Skeletal muscle tissue (tissue), 4 donors: ENCODE data around the gene NUDT3. TPM values are rescaled to one million over a fixed set of nuclear protein-coding genes. Genes with fewer than 3 reads are reported as not detected.

ENCODE experiments used
- H3K27ac ChIP-seq: one replicate; pipeline ENCODE4 v1.7.0; 2013; ENCODE audit warnings: mild to moderate bottlenecking, low read depth, low read length, inconsistent platforms
- H3K27me3 ChIP-seq, 3 donors: one replicate each; pipeline ENCODE4 v1.7.0; 2013; ENCODE audit warnings: low read length in 3 of 3; ENCODE audit not compliant: control insufficient read depth in 3 of 3, insufficient read depth in 3 of 3
- H3K36me3 ChIP-seq, 3 donors: one replicate each; pipeline ENCODE4 v1.7.0; 2013; ENCODE audit warnings: low read length in 3 of 3; ENCODE audit not compliant: control insufficient read depth in 3 of 3, insufficient read depth in 3 of 3
- H3K4me1 ChIP-seq, 3 donors: one replicate each; pipeline ENCODE4 v1.7.0; 2013; ENCODE audit warnings: low read length in 3 of 3, mild to moderate bottlenecking in 3 of 3; ENCODE audit not compliant: control insufficient read depth in 3 of 3, insufficient read depth in 3 of 3
- H3K4me3 ChIP-seq, 3 donors: one replicate each; pipeline ENCODE4 v1.7.0; 2013; ENCODE audit warnings: low read length in 3 of 3
- H3K9ac ChIP-seq, 3 donors: one replicate each; pipeline ENCODE4 v1.7.0; 2013; ENCODE audit warnings: low read length in 3 of 3, mild to moderate bottlenecking in 3 of 3, moderate library complexity in 2 of 3, low read depth in 1 of 3
- H3K9me3 ChIP-seq, 3 donors: one replicate each; pipeline ENCODE4 v1.7.0; 2013; ENCODE audit warnings: low read length in 3 of 3; ENCODE audit not compliant: control insufficient read depth in 3 of 3
- total RNA-seq: library from RNA; depleted of rRNA; stranded (reverse); fragments of >200 nt; gene quantifications from one replicate; pipeline ENCODE4 v1.2.3, GENCODE V29; 2014
- donor health status: Osteomylitis.

The NUDT3 gene
- total RNA-seq = 28.7 TPM

DNA sequence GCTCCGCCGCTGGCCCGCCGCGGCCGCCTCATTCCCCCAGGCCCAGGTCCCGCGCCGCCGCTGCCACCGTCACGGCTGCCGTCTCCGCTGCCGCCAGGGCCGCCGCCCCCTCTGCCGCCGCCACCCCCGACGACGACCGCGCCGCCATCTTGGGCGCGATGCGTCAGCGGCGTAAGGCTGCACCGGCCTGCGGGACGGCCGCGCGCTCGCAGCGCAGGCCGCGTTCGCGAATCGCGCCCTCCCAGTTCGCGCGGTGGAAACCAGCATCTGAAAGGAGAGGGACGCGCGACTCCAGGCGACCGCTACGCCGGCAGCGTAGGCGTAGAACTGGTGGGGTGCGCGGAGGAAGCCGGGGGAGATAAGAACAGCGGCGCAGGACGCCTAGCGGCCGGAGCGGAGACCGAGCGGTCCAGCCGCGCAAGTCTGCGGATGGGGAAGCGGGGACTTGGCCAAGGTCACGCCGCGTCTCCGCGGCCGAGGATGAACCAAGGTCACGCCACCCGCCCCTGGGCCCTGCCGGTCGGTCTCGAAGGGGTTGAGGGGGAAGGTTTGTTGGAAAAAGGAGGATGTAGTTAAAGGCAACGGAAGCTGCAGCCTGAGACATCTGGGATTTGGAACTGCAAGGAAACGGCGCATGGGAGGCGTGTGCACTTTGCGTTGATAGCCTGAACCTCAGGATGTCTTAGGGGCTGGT, at the start of gene NUDT3:
Gene NUDT3 (minus strand): TSS at position 173 of the 694 bp plus-strand sequence. CDS start 307 bp downstream, outside the sequence.
- H3K27me3 ChIP-seq = no peaks in the 10 kb centered on the region
- H3K36me3 ChIP-seq = no peaks in the 10 kb centered on the region
- peak within 1 kb of the TSS; percentile 91 for H3K27ac ChIP-seq
- H3K4me3 ChIP-seq = peak within 1 kb of the TSS; percentile 87 to 89 (median 88)
- H3K4me1 ChIP-seq = peaks cover 27 to 35% (median 29%) of the 10 kb centered on the region in 3 donors
- peaks cover 0 to 2% (median 0%) of the 10 kb centered on the region in 3 donors for H3K9me3 ChIP-seq
- peak within 1 kb of the TSS; percentile 82 to 92 (median 92) for H3K9ac ChIP-seq

DNA sequence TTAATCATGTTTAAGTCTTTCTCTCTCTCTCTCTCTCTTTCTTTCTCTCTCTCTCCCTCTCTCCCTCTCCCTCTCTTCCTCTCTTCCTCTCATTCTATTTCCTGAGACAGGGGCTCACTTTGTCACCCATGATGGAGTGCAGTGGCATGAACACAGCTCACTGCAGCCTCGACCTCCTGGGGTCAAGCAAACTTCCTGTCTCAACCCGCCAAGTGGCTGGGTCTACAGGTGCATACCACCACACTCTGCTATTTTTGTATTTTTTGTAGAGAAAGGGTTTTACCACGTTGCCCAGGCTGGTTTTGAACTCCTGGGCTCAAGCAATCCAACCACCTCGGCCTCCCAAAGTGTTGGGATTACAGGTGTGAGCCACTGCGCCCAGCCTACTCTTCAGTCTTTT, 49.1 kb upstream of the NUDT3 start:
- no peaks in the 10 kb centered on the region for H3K36me3 ChIP-seq
- H3K4me3 ChIP-seq = no peak overlapping the region
- no peaks in the 10 kb centered on the region for H3K9me3 ChIP-seq
- H3K9ac ChIP-seq = no peak overlapping the region
- no peaks in the 10 kb centered on the region for H3K27me3 ChIP-seq
- H3K27ac ChIP-seq = no peak overlapping the region
- H3K4me1 ChIP-seq = no peaks in the 10 kb centered on the region

DNA sequence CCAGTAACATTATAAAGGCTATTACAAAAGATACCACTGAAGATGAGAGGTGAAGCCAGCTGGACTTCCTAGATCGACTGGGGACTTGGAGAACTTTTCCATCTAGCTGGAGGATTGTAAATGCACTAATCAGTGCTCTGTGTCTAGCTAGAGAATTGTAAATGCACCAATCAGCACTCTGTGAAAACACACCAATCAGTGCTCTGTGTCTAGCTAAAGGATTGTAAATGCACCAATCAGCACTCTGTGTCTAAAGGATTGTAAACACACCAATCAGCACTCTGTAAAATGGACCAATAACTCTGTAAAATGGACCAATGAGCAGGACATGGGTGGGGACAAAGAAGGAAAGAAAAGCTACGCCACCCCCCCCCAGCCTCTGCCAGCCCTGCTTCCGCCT, 47.0 kb upstream of the NUDT3 start:
- Histone ChIP-seq H3K4me3 (no peak overlapping the region), H3K4me1 (no peaks in the 10 kb centered on the region), H3K36me3 (no peaks in the 10 kb centered on the region), H3K9me3 (no peaks in the 10 kb centered on the region), H3K27me3 (no peaks in the 10 kb centered on the region), H3K9ac (no peak overlapping the region), H3K27ac (no peak overlapping the region)

DNA sequence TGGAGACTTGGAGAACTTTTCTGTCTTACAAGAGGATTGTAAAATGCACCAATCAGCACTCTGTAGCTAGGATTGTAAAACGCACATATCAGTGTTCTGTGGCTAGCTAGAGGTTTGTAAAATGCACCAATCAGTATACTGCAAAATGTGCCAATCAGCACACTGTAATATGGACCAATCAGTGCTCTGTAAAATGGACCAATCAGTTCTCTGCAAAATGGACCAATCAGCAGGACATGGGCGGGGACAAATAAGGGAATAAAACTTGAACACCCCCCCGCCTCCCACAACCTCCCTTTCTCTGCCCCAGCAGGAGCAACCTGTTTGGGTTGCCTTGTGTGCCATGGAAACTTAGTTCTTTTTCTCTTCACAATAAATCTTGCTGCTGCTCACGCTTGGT, 46.2 kb upstream of the NUDT3 start:
- no peaks in the 10 kb centered on the region for H3K27me3 ChIP-seq
- H3K9ac ChIP-seq = no peak overlapping the region
- no peak overlapping the region for H3K4me3 ChIP-seq
- no peaks in the 10 kb centered on the region for H3K36me3 ChIP-seq
- no peak overlapping the region for H3K27ac ChIP-seq
- no peaks in the 10 kb centered on the region for H3K9me3 ChIP-seq
- H3K4me1 ChIP-seq = no peaks in the 10 kb centered on the region

DNA sequence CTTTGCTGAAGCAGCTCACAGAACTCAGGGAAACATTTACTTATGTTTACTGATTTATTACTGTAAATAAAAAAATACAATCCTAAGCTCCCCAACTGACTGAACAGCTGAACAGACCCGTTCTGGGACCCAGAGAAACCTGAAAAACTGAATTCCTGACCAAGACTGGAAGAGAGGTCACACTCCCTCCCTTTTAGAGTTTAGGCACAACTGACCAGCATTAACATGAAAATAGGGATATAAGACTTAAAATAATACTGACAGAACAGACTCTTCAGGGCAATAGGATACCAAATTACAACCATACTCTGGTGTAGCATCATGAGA, 45.1 kb upstream of the NUDT3 start:
- H3K27ac ChIP-seq = no peak overlapping the region
- no peaks in the 10 kb centered on the region for H3K9me3 ChIP-seq
- no peaks in the 10 kb centered on the region for H3K36me3 ChIP-seq
- no peak overlapping the region for H3K9ac ChIP-seq
- H3K27me3 ChIP-seq = no peaks in the 10 kb centered on the region
- no peak overlapping the region for H3K4me3 ChIP-seq
- H3K4me1 ChIP-seq = no peaks in the 10 kb centered on the region

DNA sequence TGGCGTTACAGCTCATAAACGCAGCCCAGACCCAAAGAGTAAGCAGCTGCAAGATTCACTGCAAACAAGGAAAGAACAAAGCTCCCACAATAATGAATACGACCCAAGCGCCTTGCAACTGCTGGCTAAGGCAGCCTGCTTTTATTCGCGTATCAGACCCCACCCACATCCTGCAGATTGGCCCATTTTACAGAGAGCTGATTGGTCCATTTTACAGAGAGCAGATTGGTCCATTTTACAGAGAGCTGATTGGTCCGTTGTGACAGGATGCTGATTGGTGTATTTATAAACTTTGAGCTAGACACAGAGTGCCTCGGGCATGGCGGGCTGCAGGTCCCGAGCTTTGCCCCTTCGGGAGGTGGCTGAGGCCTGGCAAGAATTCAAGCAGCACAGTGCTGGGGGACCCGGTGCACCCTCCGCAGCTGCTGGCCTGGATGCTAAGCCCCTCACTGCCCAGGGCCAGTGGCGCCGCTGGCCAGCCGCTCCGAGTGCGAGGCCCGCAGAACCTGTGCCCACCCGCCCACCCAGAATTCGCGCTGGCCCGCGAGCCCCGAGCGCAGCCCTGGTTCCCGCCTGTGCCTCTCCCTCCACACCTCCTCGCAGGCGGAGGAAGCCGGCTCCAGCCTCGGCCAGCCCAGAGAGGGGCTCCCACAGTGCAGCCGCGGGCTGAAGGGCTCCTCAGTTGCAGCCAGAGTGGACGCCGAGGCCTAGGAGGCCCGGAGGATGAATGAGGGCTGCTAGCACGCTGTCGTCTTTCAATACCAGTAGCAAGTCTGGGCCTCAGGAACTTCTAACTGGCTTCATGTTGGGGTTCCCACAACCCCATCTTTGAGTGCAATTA, 44.6 kb upstream of the NUDT3 start:
- no peak overlapping the region for H3K9ac ChIP-seq
- H3K36me3 ChIP-seq = no peaks in the 10 kb centered on the region
- no peak overlapping the region for H3K27ac ChIP-seq
- H3K27me3 ChIP-seq = no peaks in the 10 kb centered on the region
- H3K4me1 ChIP-seq = no peaks in the 10 kb centered on the region
- no peaks in the 10 kb centered on the region for H3K9me3 ChIP-seq
- no peak overlapping the region for H3K4me3 ChIP-seq

DNA sequence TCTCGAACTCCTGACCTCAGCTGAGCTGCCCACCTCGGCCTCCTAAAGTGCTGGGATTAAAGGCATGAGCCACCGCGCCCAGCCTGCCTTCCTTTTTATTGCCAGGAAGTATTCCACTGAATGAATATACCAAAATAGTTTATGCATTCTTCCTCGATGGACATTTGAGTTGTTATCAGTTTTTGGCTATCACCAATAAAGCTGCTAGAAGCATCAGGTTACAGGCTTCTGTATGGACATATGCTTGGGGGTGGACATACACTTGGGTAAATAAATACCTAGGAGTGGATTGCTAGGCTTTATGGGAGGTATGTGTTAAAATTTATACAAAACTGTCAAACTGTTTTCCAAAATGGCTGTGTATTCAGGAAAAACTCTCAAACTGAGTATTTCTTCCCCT, 43.4 kb upstream of the NUDT3 start:
- Histone ChIP-seq H3K9ac (no peak overlapping the region), H3K4me1 (no peaks in the 10 kb centered on the region)

DNA sequence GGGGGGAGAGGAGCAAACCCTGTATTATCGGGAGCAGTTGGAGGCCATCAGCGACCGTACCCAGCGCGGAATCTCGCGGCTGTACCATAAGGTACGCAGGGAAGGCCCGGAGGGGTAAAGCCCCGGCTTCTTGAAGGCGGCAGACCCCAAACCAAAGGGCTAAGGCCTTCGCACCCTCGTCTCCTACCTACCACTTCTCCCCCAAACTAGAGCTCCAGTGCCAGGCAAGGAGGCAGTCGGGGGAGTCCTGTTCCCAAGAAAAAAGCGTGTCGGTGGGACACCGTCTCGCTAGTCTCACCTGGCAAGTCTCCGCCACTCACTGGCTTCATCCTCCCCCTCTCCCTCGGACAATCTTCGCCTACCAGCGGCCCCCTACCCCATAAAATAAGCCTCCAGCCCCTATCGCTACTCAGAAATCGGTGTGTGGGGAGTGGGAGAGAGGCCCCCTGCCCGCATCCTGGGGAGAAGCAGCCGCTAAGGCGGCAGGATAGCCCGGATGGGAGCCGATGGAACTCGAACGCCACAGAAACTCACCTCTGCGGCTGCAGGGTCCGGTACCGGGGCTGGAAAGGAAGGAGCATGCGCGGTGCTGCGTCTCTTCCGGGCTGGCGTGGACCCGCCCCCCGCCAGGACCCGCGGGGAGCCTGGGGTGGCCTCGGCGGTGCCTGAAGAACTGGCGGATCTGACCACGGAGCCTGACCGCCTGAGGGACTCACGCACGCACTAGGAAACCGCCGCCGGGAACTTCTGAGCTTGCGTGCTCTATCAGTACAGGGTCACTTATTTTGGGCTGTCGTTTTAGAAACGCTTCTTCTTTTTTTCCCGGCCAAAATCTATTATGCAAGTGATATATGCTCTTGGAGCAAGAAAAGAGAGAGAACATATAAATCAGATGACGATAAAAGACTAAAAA, 33.3 kb upstream of the NUDT3 start, which contains the start of gene RPS10:
Gene RPS10 (minus strand): TSS at position 572 of the 913 bp plus-strand sequence. CDS start 848 bp downstream, outside the sequence.
- peaks cover 12 to 21% (median 12%) of the 10 kb centered on the region in 3 donors for H3K4me1 ChIP-seq
- peaks cover 32 to 38% (median 36%) of the 10 kb centered on the region in 3 donors for H3K36me3 ChIP-seq
- H3K9ac ChIP-seq = peak within 1 kb of the TSS; percentile 97 to 100 (median 98)
- H3K9me3 ChIP-seq = no peaks in the 10 kb centered on the region
- H3K4me3 ChIP-seq = peak within 1 kb of the TSS; percentile 86 to 94 (median 90)
- peak within 1 kb of the TSS; percentile 84 for H3K27ac ChIP-seq
- no peaks in the 10 kb centered on the region for H3K27me3 ChIP-seq

More for the DNA sequence above, 43.4 kb upstream of the NUDT3 start:
- Histone ChIP-seq H3K27me3 (no peaks in the 10 kb centered on the region), H3K4me3 (no peak overlapping the region), H3K27ac (no peak overlapping the region), H3K9me3 (no peaks in the 10 kb centered on the region), H3K36me3 (no peaks in the 10 kb centered on the region)

DNA sequence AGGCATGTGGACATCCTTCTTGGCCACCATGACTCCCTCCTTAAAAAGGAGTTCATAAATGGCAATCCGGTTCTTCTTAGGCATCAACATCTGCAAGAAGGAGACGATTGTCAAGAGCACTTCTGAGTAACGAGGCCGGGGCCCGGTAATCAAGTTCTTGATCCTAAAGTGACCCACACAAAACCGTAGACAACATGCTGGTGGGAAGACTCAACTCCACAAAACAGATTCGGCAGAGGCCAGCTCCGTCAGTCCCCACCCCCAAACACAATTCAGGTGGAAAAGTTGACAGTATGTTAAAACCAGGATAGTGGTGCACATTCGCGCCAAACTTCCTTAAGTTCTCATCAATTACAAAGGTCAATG, 32.6 kb upstream of the NUDT3 start:
- no peaks in the 10 kb centered on the region for H3K9me3 ChIP-seq
- H3K27ac ChIP-seq = peak overlapping the region; percentile 84
- H3K4me3 ChIP-seq = peak overlapping the region; percentile 86 to 94 (median 90)
- no peaks in the 10 kb centered on the region for H3K27me3 ChIP-seq
- peaks cover 37 to 43% (median 40%) of the 10 kb centered on the region in 3 donors for H3K36me3 ChIP-seq
- peak overlapping the region; percentile 97 to 100 (median 98) for H3K9ac ChIP-seq
- peaks cover 12 to 21% (median 12%) of the 10 kb centered on the region in 3 donors for H3K4me1 ChIP-seq
